GM12878 (cell line): ENCODE results near the gene BCL2L13. TPM values are rescaled to one million over a fixed set of nuclear protein-coding genes. Genes with fewer than 3 reads are reported as not detected.

Experiments used
- ATF2 ChIP-seq: IDR thresholded peaks from 2 replicates; pipeline ENCODE4 v1.6.1; 2012; ENCODE audit warnings: low read length, inconsistent platforms
- EP300 ChIP-seq, 2 experiments: fragments of 150-350 bp in 1 of 2; IDR thresholded peaks; 2 replicates each; pipeline ENCODE4 v1.6.1; 2011 to 2012; ENCODE audit warnings: low read depth in 2 of 2, low read length in 2 of 2, borderline replicate concordance in 1 of 2, improper control_type of control experiment in 1 of 2, inconsistent platforms in 1 of 2; ENCODE audit not compliant: control insufficient read depth in 1 of 2
- FOS ChIP-seq: IDR thresholded peaks from 3 replicates; pipeline ENCODE4 v1.6.1; 2011; ENCODE audit warnings: borderline replicate concordance; ENCODE audit not compliant: insufficient read length; ENCODE audit errors: extremely low read depth
- HDAC2 ChIP-seq: fragments of 200-600 bp; sonication (generic); IDR thresholded peaks from 2 replicates; pipeline ENCODE4 v1.6.1; 2017
- HDGF ChIP-seq: fragments of 450-650 bp; IDR thresholded peaks from 2 replicates; pipeline ENCODE4 v1.6.1; 2016; ENCODE audit warnings: antibody characterized with exemption
- HSF1 ChIP-seq: fragments of 150-350 bp; IDR thresholded peaks from 2 replicates; pipeline ENCODE4 v1.6.1; 2014; ENCODE audit warnings: mild to moderate bottlenecking, low read depth, low read length
- KLF5 ChIP-seq: fragments of 450-650 bp; IDR thresholded peaks from 2 replicates; pipeline ENCODE4 v1.6.1; 2014; ENCODE audit warnings: mild to moderate bottlenecking; ENCODE audit not compliant: partially characterized antibody
- LARP7 ChIP-seq: fragments of 450-650 bp; IDR thresholded peaks from 2 replicates; pipeline ENCODE4 v1.6.1; 2017; ENCODE audit warnings: mild to moderate bottlenecking
- NR2C1 ChIP-seq: fragments of 450-650 bp; IDR thresholded peaks from 2 replicates; pipeline ENCODE4 v1.6.1; 2017; ENCODE audit warnings: antibody characterized with exemption, mild to moderate bottlenecking, moderate library complexity
- RCOR1 ChIP-seq: conservative IDR thresholded peaks from 2 replicates; pipeline ENCODE4 v1.6.1; 2012; ENCODE audit warnings: low read depth, low read length, improper control_type of control experiment
- SRF ChIP-seq, 2 experiments: IDR thresholded peaks; 2 replicates each; pipeline ENCODE4 v1.6.1; 2011; ENCODE audit warnings: low read depth in 2 of 2, low read length in 2 of 2, mild to moderate bottlenecking in 1 of 2, moderate library complexity in 1 of 2
- TAF1 ChIP-seq: IDR thresholded peaks from 2 replicates; pipeline ENCODE4 v1.6.1; 2011; ENCODE audit warnings: mild to moderate bottlenecking, low read depth, low read length, borderline replicate concordance
- ZBED1 ChIP-seq: IDR thresholded peaks from 2 replicates; pipeline ENCODE4 v1.6.1; 2016; ENCODE audit warnings: borderline replicate concordance
- ZBTB33 ChIP-seq: fragments of 450-650 bp; IDR thresholded peaks from 2 replicates; pipeline ENCODE4 v1.6.1; 2017; ENCODE audit warnings: mild to moderate bottlenecking
- ZNF24 ChIP-seq: fragments of 450-650 bp; IDR thresholded peaks from 2 replicates; pipeline ENCODE4 v1.6.1; 2017; ENCODE audit warnings: antibody characterized with exemption, mild to moderate bottlenecking
- ZNF274 ChIP-seq: IDR thresholded peaks from one replicate; pipeline ENCODE4 v1.8.0; 2011; ENCODE audit not compliant: insufficient read length, insufficient read depth
- ZZZ3 ChIP-seq: IDR thresholded peaks from 2 replicates; pipeline ENCODE4 v1.6.1; 2011; ENCODE audit warnings: low read depth; ENCODE audit not compliant: control insufficient read depth, insufficient read length
- polyA plus RNA-seq, 11 experiments: library from polyadenylated mRNA; depleted of rRNA in 4 of 11; unstranded in 6 of 11; stranded (reverse) in 5 of 11; fragments of >200 nt; fragmentation: Nextera tagmentation in 4 of 11; fragmentation: Illumina TruSeq in 1 of 11; extraction: Ambion mirVana in 4 of 11; extraction: Trizol in 1 of 11; gene quantifications; 1 replicate in 1 of 11; 2 replicates in 10 of 11; pipeline versions ENCODE4 v1.2.1 to v1.2.3, GENCODE V29; 2011 to 2016; ENCODE audit warnings: inconsistent platforms in 2 of 11, missing spikeins in 2 of 11, low read depth in 1 of 11
- total RNA-seq, 4 experiments: library from RNA; depleted of rRNA in 3 of 4; stranded (reverse); fragments of >200 nt in 3 of 4; fragmentation: Illumina TruSeq in 1 of 4; extraction: Trizol in 1 of 4; gene quantifications; 2 replicates each; pipeline versions ENCODE4 v1.2.1 to v1.2.3, GENCODE V29; 2013 to 2021
- TF ChIP-seq, protein P1 (sequence below): fragments of 450-650 bp; IDR thresholded peaks from 2 replicates; pipeline ENCODE4 v1.6.1; 2016; ENCODE audit warnings: mild to moderate bottlenecking
- TF ChIP-seq, protein P2 (sequence below): fragments of 450-650 bp; IDR thresholded peaks from 2 replicates; pipeline ENCODE4 v1.6.1; 2014; ENCODE audit warnings: mild to moderate bottlenecking
- TF ChIP-seq, protein P3 (sequence below): IDR thresholded peaks from 2 replicates; pipeline ENCODE4 v1.6.1; 2011; ENCODE audit warnings: borderline replicate concordance, low read depth, mild to moderate bottlenecking, moderate library complexity, low read length; ENCODE audit not compliant: insufficient read depth, poor library complexity, severe bottlenecking

The BCL2L13 gene
- total and polyA plus RNA-seq, 10 of the 15 experiments (the other 5 are each of a cell fraction or from before 2014, with no cell fraction given) = 18.6 to 30.6 (median 28.2) TPM

GRCh38 chr22:17777005-17777716, 138.6 kb downstream of the BCL2L13 start (continued):
- TF ChIP-seq TAF1 = peak; percentile 68; the same call in 1 of the 2 replicates
- TF ChIP-seq RCOR1 = no peak
- TF ChIP-seq HDGF = no peak; the same call in 1 of the 2 replicates
- no peak for TF ChIP-seq FOS
- peak; percentile 52; the same call in 1 of the 2 replicates for TF ChIP-seq ZBED1
- peak; percentile 31; the same call in 1 of the 2 replicates for TF ChIP-seq NR2C1
- TF ChIP-seq KLF5 = no peak
- peak; percentile 76 for TF ChIP-seq ATF2
- TF ChIP-seq, protein P1, sequence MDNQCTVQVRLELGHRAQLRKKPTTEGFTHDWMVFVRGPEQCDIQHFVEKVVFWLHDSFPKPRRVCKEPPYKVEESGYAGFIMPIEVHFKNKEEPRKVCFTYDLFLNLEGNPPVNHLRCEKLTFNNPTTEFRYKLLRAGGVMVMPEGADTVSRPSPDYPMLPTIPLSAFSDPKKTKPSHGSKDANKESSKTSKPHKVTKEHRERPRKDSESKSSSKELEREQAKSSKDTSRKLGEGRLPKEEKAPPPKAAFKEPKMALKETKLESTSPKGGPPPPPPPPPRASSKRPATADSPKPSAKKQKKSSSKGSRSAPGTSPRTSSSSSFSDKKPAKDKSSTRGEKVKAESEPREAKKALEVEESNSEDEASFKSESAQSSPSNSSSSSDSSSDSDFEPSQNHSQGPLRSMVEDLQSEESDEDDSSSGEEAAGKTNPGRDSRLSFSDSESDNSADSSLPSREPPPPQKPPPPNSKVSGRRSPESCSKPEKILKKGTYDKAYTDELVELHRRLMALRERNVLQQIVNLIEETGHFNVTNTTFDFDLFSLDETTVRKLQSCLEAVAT = peak; percentile 53
- no peak for TF ChIP-seq ZBTB33
- TF ChIP-seq, protein P2, sequence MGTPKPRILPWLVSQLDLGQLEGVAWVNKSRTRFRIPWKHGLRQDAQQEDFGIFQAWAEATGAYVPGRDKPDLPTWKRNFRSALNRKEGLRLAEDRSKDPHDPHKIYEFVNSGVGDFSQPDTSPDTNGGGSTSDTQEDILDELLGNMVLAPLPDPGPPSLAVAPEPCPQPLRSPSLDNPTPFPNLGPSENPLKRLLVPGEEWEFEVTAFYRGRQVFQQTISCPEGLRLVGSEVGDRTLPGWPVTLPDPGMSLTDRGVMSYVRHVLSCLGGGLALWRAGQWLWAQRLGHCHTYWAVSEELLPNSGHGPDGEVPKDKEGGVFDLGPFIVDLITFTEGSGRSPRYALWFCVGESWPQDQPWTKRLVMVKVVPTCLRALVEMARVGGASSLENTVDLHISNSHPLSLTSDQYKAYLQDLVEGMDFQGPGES = no peak
- TF ChIP-seq ZNF24 = 0 out of 2 replicates have a peak, but pooled peaks have one; percentile 42
- TF ChIP-seq HSF1 = no peak
- TF ChIP-seq, protein P3, sequence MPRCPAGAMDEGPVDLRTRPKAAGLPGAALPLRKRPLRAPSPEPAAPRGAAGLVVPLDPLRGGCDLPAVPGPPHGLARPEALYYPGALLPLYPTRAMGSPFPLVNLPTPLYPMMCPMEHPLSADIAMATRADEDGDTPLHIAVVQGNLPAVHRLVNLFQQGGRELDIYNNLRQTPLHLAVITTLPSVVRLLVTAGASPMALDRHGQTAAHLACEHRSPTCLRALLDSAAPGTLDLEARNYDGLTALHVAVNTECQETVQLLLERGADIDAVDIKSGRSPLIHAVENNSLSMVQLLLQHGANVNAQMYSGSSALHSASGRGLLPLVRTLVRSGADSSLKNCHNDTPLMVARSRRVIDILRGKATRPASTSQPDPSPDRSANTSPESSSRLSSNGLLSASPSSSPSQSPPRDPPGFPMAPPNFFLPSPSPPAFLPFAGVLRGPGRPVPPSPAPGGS = no peak
- TF ChIP-seq HDAC2 = no peak
- TF ChIP-seq LARP7 = no peak
- no peak for TF ChIP-seq ZZZ3
- TF ChIP-seq ZNF274 = no peak
- no peak for TF ChIP-seq SRF (IDR thresholded peaks at IDR 0.05; ENCODE audit: low read depth in 2 of 2, low read length in 2 of 2)
- no peak for TF ChIP-seq EP300 (IDR thresholded peaks at IDR 0.05; ENCODE audit: borderline replicate concordance in 1 of 2, control insufficient read depth in 1 of 2, low read depth in 2 of 2, low read length in 2 of 2)
